ENCODE data around the gene COL4A4.

- no peak for TF ChIP-seq CTCF (IDR thresholded peaks at IDR 0.05)
- no peak for TF ChIP-seq EP300 (IDR thresholded peaks at IDR 0.05)
Observed at GRCh38 chr2:227143895-227144294, 20.1 kb downstream of the COL4A4 start.

Measured in tibial nerve (tissue), 4 donors.